GM23338 (cell line): ENCODE results near the gene TEPSIN. TPM values are rescaled to one million over a fixed set of nuclear protein-coding genes. Genes with fewer than 3 reads are reported as not detected.
A peak's percentile ranks its signal among the peaks of the same experiment; 100 is the strongest.

ENCODE experiments used
- ATAC-seq: fragments of 200-7000 bp; cut with Tn5 transposase; 3 replicates; pipeline ENCODE4 v1.9.1; 2020
- DNase-seq: peaks from one replicate; pipeline ENCODE4 v3.0.0-alpha.2; 2015; ENCODE audit warnings: low spot score
- H2AFZ ChIP-seq: fragments of 200-600 bp; sonication (generic); 2 replicates; pipeline ENCODE4 v1.8.0; 2016; ENCODE audit warnings: antibody characterized with exemption, mild to moderate bottlenecking, moderate library complexity
- H3F3A ChIP-seq: fragments of 200-600 bp; sonication (generic); replicated peaks from 2 replicates; pipeline ENCODE4 v1.8.0; 2017; ENCODE audit warnings: antibody characterized with exemption, mixed run types, low read depth
- H3K27ac ChIP-seq: fragments of 200-600 bp; sonication (generic); 2 replicates; pipeline ENCODE4 v1.6.1; 2016; ENCODE audit warnings: low read depth
- H3K27me3 ChIP-seq: fragments of 200-600 bp; sonication (generic); 2 replicates; pipeline ENCODE4 v1.8.0; 2016; ENCODE audit warnings: mild to moderate bottlenecking, mixed run types, moderate library complexity; ENCODE audit not compliant: insufficient read depth
- H3K36me3 ChIP-seq: fragments of 200-600 bp; sonication (generic); 2 replicates; pipeline ENCODE4 v1.8.0; 2016; ENCODE audit warnings: mild to moderate bottlenecking; ENCODE audit not compliant: insufficient read depth
- H3K4me1 ChIP-seq: fragments of 200-600 bp; sonication (generic); 2 replicates; pipeline ENCODE4 v1.8.0; 2016; ENCODE audit warnings: mild to moderate bottlenecking, moderate library complexity; ENCODE audit not compliant: insufficient read depth
- H3K4me2 ChIP-seq: fragments of 200-600 bp; sonication (generic); 2 replicates; pipeline ENCODE4 v1.7.1; 2017; ENCODE audit warnings: mixed run types
- H3K4me3 ChIP-seq: fragments of 200-600 bp; sonication (generic); 2 replicates; pipeline ENCODE4 v1.6.1; 2016; ENCODE audit warnings: mixed run types
- H3K79me2 ChIP-seq: fragments of 200-600 bp; sonication (generic); replicated peaks from 2 replicates; pipeline ENCODE4 v1.8.0; 2017; ENCODE audit warnings: mild to moderate bottlenecking; ENCODE audit not compliant: insufficient read depth
- H3K9me2 ChIP-seq: fragments of 200-600 bp; sonication (generic); 2 replicates; pipeline ENCODE4 v1.8.0; 2017; ENCODE audit not compliant: insufficient read depth
- H4K20me1 ChIP-seq: fragments of 200-600 bp; sonication (generic); replicated peaks from 2 replicates; pipeline ENCODE4 v1.8.0; 2017; ENCODE audit warnings: mild to moderate bottlenecking; ENCODE audit not compliant: insufficient read depth
- H3K27ac Mint-ChIP-seq: 2 replicates; pipeline ENCODE4 v1.8.0; 2020; ENCODE audit warnings: inconsistent platforms, mild to moderate bottlenecking, moderate library complexity, mixed read lengths
- H3K27me3 Mint-ChIP-seq: 3 replicates; pipeline ENCODE4 v1.8.0; 2022; ENCODE audit warnings: low read depth, mild to moderate bottlenecking, moderate library complexity, mixed read lengths, inconsistent platforms; ENCODE audit not compliant: insufficient read depth, poor library complexity
- H3K36me3 Mint-ChIP-seq: 3 replicates; pipeline ENCODE4 v1.8.0; 2021; ENCODE audit warnings: low read depth, mild to moderate bottlenecking, inconsistent platforms, moderate library complexity, mixed read lengths
- H3K4me1 Mint-ChIP-seq: 3 replicates; pipeline ENCODE4 v1.8.0; 2020; ENCODE audit warnings: mild to moderate bottlenecking, inconsistent platforms, mixed read lengths
- H3K4me3 Mint-ChIP-seq: 3 replicates; pipeline ENCODE4 v1.8.0; 2021; ENCODE audit warnings: moderate library complexity, mild to moderate bottlenecking, inconsistent platforms, mixed read lengths
- H3K9me3 Mint-ChIP-seq: 3 replicates; pipeline ENCODE4 v1.8.0; 2020; ENCODE audit warnings: moderate library complexity, mild to moderate bottlenecking, inconsistent platforms, mixed read lengths
- CREB1 ChIP-seq: fragments of 250-450 bp; sonication (Bioruptor Pico); IDR thresholded peaks from 2 replicates; pipeline ENCODE4 v1.5.0; 2020; ENCODE audit warnings: low read depth, mild to moderate bottlenecking, moderate library complexity
- CTCF ChIP-seq, 2 experiments: fragments of 200-600 bp in 1 of 2; sonication (generic) in 1 of 2; conservative IDR thresholded peaks; 2 replicates each; pipeline versions ENCODE4 v1.5.1 to v1.6.1; 2016 to 2017; ENCODE audit warnings: antibody characterized with exemption in 2 of 2, low read depth in 2 of 2, mild to moderate bottlenecking in 2 of 2, moderate library complexity in 1 of 2
- ETS1 ChIP-seq: IDR thresholded peaks from 2 replicates; pipeline ENCODE4 v1.6.1; 2016; ENCODE audit warnings: antibody characterized with exemption
- EZH2 ChIP-seq: fragments of 200-600 bp; sonication (generic); IDR thresholded peaks from one replicate; pipeline ENCODE4 v1.8.0; 2017; ENCODE audit warnings: antibody characterized with exemption, mild to moderate bottlenecking, low read depth; ENCODE audit not compliant: unreplicated experiment
- EZH2phosphoT487 ChIP-seq: fragments of 200-600 bp; sonication (generic); IDR thresholded peaks from one replicate; pipeline ENCODE4 v1.8.1; 2018; ENCODE audit warnings: antibody characterized with exemption; ENCODE audit not compliant: unreplicated experiment
- JUNB ChIP-seq: IDR thresholded peaks from one replicate; pipeline ENCODE4 v1.6.1; 2016; ENCODE audit warnings: antibody characterized with exemption; ENCODE audit not compliant: unreplicated experiment
- NANOG ChIP-seq: IDR thresholded peaks from 2 replicates; pipeline ENCODE4 v1.6.1; 2016; ENCODE audit warnings: antibody characterized with exemption, borderline replicate concordance
- POLR2AphosphoS5 ChIP-seq: IDR thresholded peaks from 2 replicates; pipeline ENCODE4 v1.6.1; 2016; ENCODE audit warnings: antibody characterized with exemption, low read depth
- REST ChIP-seq: IDR thresholded peaks from one replicate; pipeline ENCODE4 v1.6.1; 2018; ENCODE audit warnings: antibody characterized with exemption; ENCODE audit not compliant: unreplicated experiment
- STAT1 ChIP-seq: IDR thresholded peaks from one replicate; pipeline ENCODE4 v1.6.1; 2016; ENCODE audit warnings: antibody characterized with exemption; ENCODE audit not compliant: unreplicated experiment
- ZNF114 ChIP-seq: fragments of 250-450 bp; sonication (Bioruptor Pico); IDR thresholded peaks from 2 replicates; pipeline ENCODE4 v1.5.0; 2020; ENCODE audit warnings: mild to moderate bottlenecking, moderate library complexity
- ZNF331 ChIP-seq: fragments of 250-450 bp; sonication (Bioruptor Pico); IDR thresholded peaks from 2 replicates; pipeline ENCODE4 v1.5.0; 2020; ENCODE audit warnings: low read depth, mild to moderate bottlenecking, moderate library complexity
- ZNF462 ChIP-seq: fragments of 250-450 bp; sonication (Bioruptor Pico); IDR thresholded peaks from 2 replicates; pipeline ENCODE4 v1.5.0; 2020; ENCODE audit warnings: mild to moderate bottlenecking, moderate library complexity
- polyA plus RNA-seq: library from polyadenylated mRNA; unstranded; fragments of >200 nt; fragmentation: Nextera tagmentation; extraction: Ambion mirVana; gene quantifications from 2 replicates; pipeline ENCODE4 v1.2.1, GENCODE V29; 2016
- total RNA-seq: library from RNA; depleted of rRNA; stranded (reverse); fragments of >200 nt; shearing (Covaris generic); gene quantifications from 2 replicates; pipeline ENCODE4 v1.2.3, GENCODE V29; 2014

TEPSIN gene
- total and polyA plus RNA-seq, 2 experiments from 2014 or later = 4.4 to 25.3 TPM

DNA sequence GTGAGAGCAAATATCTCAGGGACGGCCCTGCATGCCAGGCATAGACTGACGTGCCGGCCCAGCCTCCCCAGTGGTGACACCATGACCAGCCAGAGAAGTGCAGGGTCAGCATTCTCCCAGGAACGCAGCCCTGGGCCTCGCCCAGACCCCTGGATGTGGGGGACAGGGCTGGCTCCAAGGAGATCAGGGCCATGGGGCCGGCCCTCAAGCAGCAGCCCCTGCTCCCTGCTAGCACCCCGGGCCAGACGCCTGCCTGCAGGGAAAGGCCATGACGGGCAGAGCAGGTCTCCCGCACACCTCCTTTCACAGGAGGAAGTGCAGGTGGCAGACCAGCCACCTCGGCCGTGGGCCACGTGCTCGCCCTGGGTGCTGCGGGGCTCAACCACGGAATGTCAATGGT is 9.8 kb upstream of the TEPSIN start:
- Mint-ChIP-seq H3K27ac (no peak overlapping the region), H3K36me3 (peaks cover 6% of the 10 kb centered on the region; the same call in 1 of the 3 replicates), H3K9me3 (peaks cover 3% of the 10 kb centered on the region; the same call in 1 of the 3 replicates), H3K4me1 (peaks cover 23% of the 10 kb centered on the region), H3K27me3 (peaks cover 25% of the 10 kb centered on the region), H3K4me3 (peak overlapping the region; percentile 38; the same call in 1 of the 3 replicates)
- Histone ChIP-seq H3K79me2 (no peaks in the 10 kb centered on the region), H3K9me2 (peaks cover 3% of the 10 kb centered on the region), H3K27ac (no peak overlapping the region), H3K4me1 (no peaks in the 10 kb centered on the region), H3K36me3 (no peaks in the 10 kb centered on the region), H3F3A (no peaks in the 10 kb centered on the region), H3K27me3 (no peaks in the 10 kb centered on the region), H2AFZ (no peak overlapping the region), H4K20me1 (0 out of 2 replicates have a peak, but pooled peaks cover 6% of the 10 kb centered on the region), H3K4me2 (no peak overlapping the region), H3K4me3 (no peak overlapping the region)
- TF ChIP-seq CTCF (conservative IDR thresholded peaks at IDR 0.05; ENCODE audit: low read depth in 2 of 2) (no peak), NANOG (no peak), ETS1 (no peak), ZNF462 (CRISPR knock-in tag) (no peak), REST (no peak), EZH2 (no peak), CREB1 (no peak), ZNF114 (CRISPR knock-in tag) (no peak), POLR2AphosphoS5 (no peak), EZH2phosphoT487 (no peak), JUNB (no peak), STAT1 (no peak), ZNF331 (CRISPR knock-in tag) (no peak)
- ATAC-seq = no peak
- no peak for DNase-seq
